B cell (primary cell): ENCODE measurements around the gene CFL1. TPM values are rescaled to one million over a fixed set of nuclear protein-coding genes. Genes with fewer than 3 reads are reported as not detected.

ENCODE experiments used
- ATAC-seq: fragments of 200-7000 bp; cut with Tn5 transposase; one replicate; pipeline ENCODE4 v1.10.0; 2021; ENCODE audit warnings: low read depth, mild to moderate bottlenecking, moderate number of reproducible peaks, moderate library complexity
- CTCF ChIA-PET: fragments of 350-600 bp; sonication (Branson Sonifier 250); formaldehyde crosslinking; loops from one replicate; lab custom pipeline; 2021; ENCODE audit warnings: antibody characterized with exemption, inconsistent platforms; lab: Charles Lee
- POLR2A ChIA-PET: fragments of 350-600 bp; sonication (Branson Sonifier 250); formaldehyde crosslinking; loops from one replicate; lab custom pipeline; 2021; ENCODE audit warnings: antibody characterized with exemption; lab: Charles Lee
- DNase-seq: peaks from one replicate; pipeline ENCODE4 v3.0.0; 2013
- H2AFZ ChIP-seq: 2 replicates; pipeline ENCODE4 v1.6.1; 2012; ENCODE audit warnings: mild to moderate bottlenecking, low read depth, low read length; ENCODE audit not compliant: insufficient read depth, poor library complexity, severe bottlenecking
- H3K27ac ChIP-seq, 2 donors: 1 replicate in 1 of 2; 2 replicates in 1 of 2; pipeline ENCODE4 v1.5.1; 2012 to 2013; ENCODE audit warnings: low read length in 2 of 2, mild to moderate bottlenecking in 2 of 2, moderate library complexity in 1 of 2
- H3K27me3 ChIP-seq, 4 experiments: fragments of 200-600 bp in 1 of 4; sonication (generic) in 1 of 4; replicated peaks in 1 of 4; 1 replicate in 2 of 4; 2 replicates in 2 of 4; pipeline versions ENCODE4 v1.6.1 to v1.7.0; 2013 to 2016; ENCODE audit warnings: low read length in 3 of 4, mild to moderate bottlenecking in 2 of 4, mixed read lengths in 1 of 4, moderate library complexity in 1 of 4; ENCODE audit not compliant: insufficient read depth in 4 of 4, control insufficient read depth in 3 of 4; ENCODE audit errors: control extremely low read depth in 1 of 4
- H3K36me3 ChIP-seq, 2 experiments: replicated peaks in 1 of 2; 1 replicate in 1 of 2; 2 replicates in 1 of 2; pipeline versions ENCODE4 v1.6.1 to v1.7.1; 2013; ENCODE audit warnings: low read length in 1 of 2; ENCODE audit not compliant: insufficient read depth in 2 of 2, control insufficient read depth in 1 of 2; ENCODE audit errors: control extremely low read depth in 1 of 2, extremely low read depth in 1 of 2
- H3K4me1 ChIP-seq, 2 donors: fragments of 200-600 bp in 1 of 2; sonication (generic) in 1 of 2; 1 replicate in 1 of 2; 2 replicates in 1 of 2; pipeline versions ENCODE4 v1.5.1 to v1.6.1; 2013 to 2017; ENCODE audit warnings: low read length in 2 of 2; ENCODE audit not compliant: control insufficient read depth in 2 of 2, insufficient read depth in 2 of 2
- H3K4me2 ChIP-seq: replicated peaks from 2 replicates; pipeline ENCODE3; 2012; ENCODE audit warnings: mild to moderate bottlenecking, low read depth, low read length; ENCODE audit not compliant: poor library complexity, severe bottlenecking
- H3K4me3 ChIP-seq, 5 experiments: fragments of 200-600 bp in 1 of 5; sonication (generic) in 1 of 5; 1 replicate in 3 of 5; 2 replicates in 2 of 5; pipeline versions ENCODE4 v1.5.1 to v1.7.0; 2011 to 2016; ENCODE audit warnings: low read length in 4 of 5, mild to moderate bottlenecking in 4 of 5, low read depth in 2 of 5, control low read depth in 1 of 5, moderate library complexity in 1 of 5; ENCODE audit not compliant: insufficient read depth in 1 of 5; ENCODE audit errors: control extremely low read depth in 1 of 5, extremely low read depth in 1 of 5
- H3K79me2 ChIP-seq: fragments of 200-600 bp; sonication (generic); one replicate; pipeline ENCODE4 v1.6.0; 2016; ENCODE audit warnings: low read length; ENCODE audit not compliant: control insufficient read depth, insufficient read depth
- H3K9ac ChIP-seq: fragments of 200-600 bp; sonication (generic); 2 replicates; pipeline ENCODE4 v1.6.1; 2017; ENCODE audit warnings: mild to moderate bottlenecking, low read length, moderate library complexity
- H3K9me3 ChIP-seq, 3 donors: one replicate each; pipeline versions ENCODE4 v1.6.1 to v1.7.1; 2013; ENCODE audit warnings: low read length in 2 of 3; ENCODE audit not compliant: control insufficient read depth in 2 of 3, insufficient read depth in 1 of 3; ENCODE audit errors: control extremely low read depth in 1 of 3
- H4K20me1 ChIP-seq: 2 replicates; pipeline ENCODE4 v1.6.0; 2012; ENCODE audit warnings: mild to moderate bottlenecking, low read length; ENCODE audit not compliant: insufficient read depth, control insufficient read depth, poor library complexity, severe bottlenecking
- H3K27ac Mint-ChIP-seq: one replicate; pipeline ENCODE4 v1.8.0; 2021; ENCODE audit warnings: mixed read lengths
- H3K27me3 Mint-ChIP-seq: one replicate; pipeline ENCODE4 v1.8.0; 2021; ENCODE audit warnings: mixed read lengths
- H3K4me1 Mint-ChIP-seq: one replicate; pipeline ENCODE4 v1.8.0; 2021; ENCODE audit warnings: mixed read lengths
- H3K4me3 Mint-ChIP-seq: one replicate; pipeline ENCODE4 v1.8.0; 2021; ENCODE audit warnings: mixed read lengths
- H3K9me3 Mint-ChIP-seq: one replicate; pipeline ENCODE4 v1.8.0; 2022; ENCODE audit warnings: mixed read lengths; ENCODE audit not compliant: insufficient read depth
- CTCF ChIP-seq: fragments of 200-600 bp; IDR thresholded peaks from one replicate; pipeline ENCODE4 v1.8.0; 2022; ENCODE audit warnings: antibody characterized with exemption, mild to moderate bottlenecking
- EZH2 ChIP-seq: IDR thresholded peaks from 2 replicates; pipeline ENCODE4 v1.6.1; 2012; ENCODE audit warnings: borderline replicate concordance, low read depth, mild to moderate bottlenecking, moderate library complexity, low read length; ENCODE audit not compliant: insufficient read depth, poor library complexity, severe bottlenecking
- WGBS: methylation state at CpG from one replicate; pipeline ENCODE4 v1.1.5; 2013; ENCODE audit warnings: missing lambda C conversion rate; ENCODE audit not compliant: insufficient coverage; 5-methylcytosine and 5-hydroxymethylcytosine counted together
- intact Hi-C: fragments of 100-400 bp; cut with micrococcal nuclease; formaldehyde crosslinking; loops from one replicate; pipeline ENCODE4 v1.10.0; 2022
- polyA minus RNA-seq: library from RNA; depleted of rRNA, polyadenylated mRNA; stranded (reverse); fragments of >200 nt; gene quantifications from 2 replicates; pipeline ENCODE4 v1.2.3, GENCODE V29; 2012
- polyA plus RNA-seq: library from polyadenylated mRNA; depleted of rRNA; stranded (reverse); fragments of >200 nt; gene quantifications from 2 replicates; pipeline ENCODE4 v1.2.3, GENCODE V29; 2012
- total RNA-seq, 2 donors: library from RNA; stranded (reverse); fragments of 120-200 nt in 1 of 2; gene quantifications; 1 replicate in 1 of 2; 2 replicates in 1 of 2; pipeline versions ENCODE4 v1.2.3 to v1.2.4, GENCODE V29; 2013 to 2022

CFL1 gene
- total RNA-seq (439 and 455 TPM in 2 replicates), polyA plus RNA-seq (530 and 990 TPM in 2 replicates), polyA minus RNA-seq (667 and 726 TPM in 2 replicates)
- 655 TPM for total RNA-seq (2013)

GRCh38 chr11:65857853-65858680 is at the start of gene CFL1:
Gene CFL1, minus strand, starts transcription at chr11:65858180. Its CDS starts 81 bp downstream, at chr11:65858099.
- WGBS = under 1% methylated on average over 86 of the region's 92 CpGs
- H3K4me2 ChIP-seq = peak within 1 kb of the TSS; percentile 94
- H3K4me1 ChIP-seq = peaks cover 27 to 55% of the 10 kb centered on the region in 2 donors
- no peaks in the 10 kb centered on the region for H3K9me3 Mint-ChIP-seq
- no peaks in the 10 kb centered on the region for H3K9me3 ChIP-seq
- peak within 1 kb of the TSS; percentile 79 for H3K9ac ChIP-seq
- peaks cover 68% of the 10 kb centered on the region for H3K79me2 ChIP-seq
- H3K27me3 Mint-ChIP-seq = no peaks in the 10 kb centered on the region
- H3K4me3 Mint-ChIP-seq = peak within 1 kb of the TSS; percentile 94
- TF ChIP-seq CTCF = no peak
- TF ChIP-seq EZH2 = no peak
- peak within 1 kb of the TSS; percentile 83 to 98 (median 95) for H3K4me3 ChIP-seq
- ATAC-seq (peak; percentile 62), DNase-seq (peak; percentile 98)
- peaks cover 63% of the 10 kb centered on the region for H4K20me1 ChIP-seq
- peaks cover 0 to 53% of the 10 kb centered on the region in 2 experiments for H3K36me3 ChIP-seq
- no peaks in the 10 kb centered on the region for H3K27me3 ChIP-seq
- peak within 1 kb of the TSS; percentile 98 for H3K27ac Mint-ChIP-seq
- intact Hi-C loops = loop anchor here (1.0 to 5.0 kb wide), 10 partner anchors 15 to 409 kb away; partner anchors contain the start of genes AP5B1, C11orf68, DRAP1 and EFEMP2
- peaks cover 57% of the 10 kb centered on the region for H3K4me1 Mint-ChIP-seq
- POLR2A ChIA-PET = interaction anchor here (0.5 to 4.8 kb wide), 15 partner anchors 7 to 997 kb away, joined by 3 to 65 read pairs (median 5); partner anchors contain the start of genes BANF1, CCDC85B, EIF1AD and FIBP
- CTCF ChIA-PET = interaction anchor here (1.6 to 8.6 kb wide), 3 partner anchors 13 to 243 kb away, joined by 3 to 244 read pairs (median 71); partner anchors contain the start of genes CCDC85B, EFEMP2, FIBP and PCNX3
- H3K27ac ChIP-seq = peak within 1 kb of the TSS; percentile 77 to 89
- peak within 1 kb of the TSS; percentile 85 for H2AFZ ChIP-seq
